Measurements from ENCODE around the gene ATP9B.

GRCh38 chr18:79400091-79400590 is 330.9 kb downstream of the ATP9B start:
- TF ChIP-seq POLR2AphosphoS5 (IDR thresholded peaks at IDR 0.05; ENCODE audit: low read depth, low read length), result no peak
- no peak for TF ChIP-seq REST (IDR thresholded peaks at IDR 0.05; ENCODE audit: insufficient read depth in 1 of 2, low read depth in 2 of 2, low read length in 2 of 2)
- no peak for TF ChIP-seq SIN3A (IDR thresholded peaks at IDR 0.05; ENCODE audit: borderline replicate concordance, insufficient read depth, low read length)
